GM18858 (cell line): ENCODE data around the gene SLC30A2.

Experiments
- ATAC-seq: cut with Tn5 transposase; IDR thresholded peaks from one replicate; pipeline ENCODE4 v1.9.1; 2021; ENCODE audit not compliant: unreplicated experiment

The SLC30A2 gene

GRCh38 chr1:26041978-26042377 is 3.9 kb downstream of the SLC30A2 start:
- ATAC-seq: no peak

DNA sequence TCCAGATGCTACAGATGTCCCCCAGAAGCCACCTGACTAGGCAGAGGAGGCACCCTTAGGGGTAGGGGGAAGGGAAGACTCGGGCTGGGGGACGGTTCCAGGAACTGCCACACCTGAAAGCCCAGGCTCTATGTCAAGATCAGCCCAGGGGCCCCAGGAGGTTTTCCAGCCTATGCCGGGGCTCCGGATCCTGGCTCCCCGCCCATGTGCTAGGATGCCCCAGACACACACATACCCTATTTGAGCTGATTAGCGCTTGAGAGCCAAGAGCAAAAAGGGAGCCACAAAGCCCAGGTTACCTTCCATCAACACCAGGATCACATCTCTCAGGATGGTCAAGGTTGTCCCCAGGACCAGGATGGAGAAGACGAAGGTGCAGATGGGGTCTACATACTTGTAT is 4.5 kb downstream of the SLC30A2 start:
- ATAC-seq: no peak

DNA sequence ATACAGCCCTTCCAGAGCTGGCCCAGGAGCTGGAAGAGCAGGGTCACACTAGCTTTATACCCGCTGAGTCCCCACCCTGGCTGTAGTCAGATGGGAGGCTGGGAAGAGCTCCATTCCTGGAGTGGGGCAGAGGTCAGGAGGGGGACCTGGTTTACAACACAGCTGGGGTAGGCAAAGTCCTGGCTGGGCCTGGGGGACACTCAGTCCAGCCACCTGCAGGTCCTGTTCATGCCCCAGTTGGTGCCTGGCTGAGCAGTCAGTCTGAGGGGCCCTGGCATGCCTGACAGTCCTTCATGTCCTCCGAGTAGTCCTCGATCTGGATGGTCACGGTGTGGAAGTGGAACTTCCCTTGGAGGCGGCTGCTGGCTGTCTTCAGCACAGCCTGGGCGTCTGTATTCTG is 7.0 kb downstream of the SLC30A2 start:
- ATAC-seq: no peak

- no peak for ATAC-seq
Observed at GRCh38 chr1:26038477-26038876, 7.4 kb downstream of the SLC30A2 start.

DNA sequence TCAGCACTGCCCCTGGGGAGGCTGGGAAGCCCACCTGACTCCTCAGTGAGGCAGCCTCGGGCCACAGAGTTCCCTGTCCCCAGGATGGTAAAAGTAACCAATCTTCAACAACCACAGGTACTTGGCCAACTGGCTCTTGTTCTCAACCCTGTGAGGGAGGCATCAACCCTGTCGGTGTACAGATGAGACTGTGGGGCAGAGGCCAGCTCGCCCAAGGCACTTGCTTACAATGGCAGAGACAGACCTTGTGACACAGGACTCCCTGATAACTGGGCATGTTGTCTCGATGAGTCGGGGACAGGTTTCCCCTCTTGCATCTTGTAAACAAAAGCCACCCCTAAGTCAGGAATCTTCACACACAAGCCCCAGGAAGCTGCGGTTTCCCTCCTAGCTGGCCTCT is 8.0 kb downstream of the SLC30A2 start:
- ATAC-seq: no peak

DNA sequence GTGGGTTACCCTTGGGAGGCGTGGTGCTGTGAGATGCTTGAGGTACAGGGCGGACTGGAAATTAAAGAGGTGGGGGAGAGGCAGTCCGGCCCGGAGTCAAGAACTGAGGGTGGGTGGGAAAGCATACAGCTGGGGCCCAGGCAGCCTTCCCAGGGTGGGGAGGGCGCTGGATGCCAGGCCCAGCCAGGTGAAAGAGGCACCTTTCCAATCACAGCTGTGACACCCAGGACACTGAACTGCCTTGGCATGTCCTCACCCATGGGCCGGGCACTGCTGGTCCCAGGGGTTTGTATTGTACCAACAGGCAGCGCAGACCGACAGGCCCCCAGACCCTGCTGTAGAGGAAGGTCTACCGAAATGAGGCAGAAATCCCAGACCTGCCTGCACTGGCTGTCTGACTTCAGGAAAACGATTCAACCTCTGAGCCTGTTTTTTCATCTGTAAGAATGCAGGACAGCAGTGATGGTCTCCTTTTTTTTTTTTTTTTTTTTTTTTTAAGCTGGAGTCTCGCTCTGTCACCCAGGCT is 9.1 kb downstream of the SLC30A2 start:
- ATAC-seq: no peak

GRCh38 chr1:26035959-26036755 is 9.8 kb downstream of the SLC30A2 start:
- no peak for ATAC-seq

GRCh38 chr1:26035203-26035958 is 10.5 kb downstream of the SLC30A2 start:
- peak; percentile 78 for ATAC-seq

GRCh38 chr1:26034504-26035202 is 11.3 kb downstream of the SLC30A2 start:
- no peak for ATAC-seq

DNA sequence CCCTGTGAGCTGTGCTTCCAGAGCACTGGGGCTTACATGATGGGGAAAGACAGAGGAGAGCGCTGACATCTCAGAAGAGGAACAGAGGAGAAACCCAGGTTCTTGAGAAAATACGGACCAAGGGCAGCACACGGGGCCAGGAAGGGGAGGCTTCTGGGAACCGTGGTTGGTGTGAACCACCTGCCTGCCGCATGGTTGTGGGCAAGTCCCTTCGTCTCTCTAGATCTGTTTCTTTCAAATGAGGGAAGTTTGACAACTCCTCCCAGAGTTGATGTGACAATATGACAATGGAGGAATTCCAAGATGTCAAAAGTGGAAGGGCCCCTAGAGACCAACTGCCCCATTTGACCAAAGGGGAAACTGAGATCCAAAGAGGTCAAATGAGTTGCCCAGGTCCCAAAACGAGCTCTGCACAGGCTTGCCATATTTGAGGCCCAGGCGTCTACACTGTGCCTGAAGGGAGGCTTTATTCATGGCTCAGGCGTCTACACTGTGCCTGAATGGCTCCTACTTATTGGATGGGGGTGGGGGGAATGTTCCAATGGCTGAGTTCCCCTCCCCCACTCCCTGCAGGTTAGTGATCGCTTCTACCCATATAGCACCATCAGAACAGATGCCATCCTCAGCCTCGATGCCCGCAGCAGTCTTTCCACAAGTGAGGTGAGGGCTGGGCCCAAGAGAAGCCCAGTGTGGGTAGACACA is 13.1 kb downstream of the SLC30A2 start:
- no peak for ATAC-seq

GRCh38 chr1:26031611-26032220 is 14.2 kb downstream of the SLC30A2 start:
- ATAC-seq: no peak

DNA sequence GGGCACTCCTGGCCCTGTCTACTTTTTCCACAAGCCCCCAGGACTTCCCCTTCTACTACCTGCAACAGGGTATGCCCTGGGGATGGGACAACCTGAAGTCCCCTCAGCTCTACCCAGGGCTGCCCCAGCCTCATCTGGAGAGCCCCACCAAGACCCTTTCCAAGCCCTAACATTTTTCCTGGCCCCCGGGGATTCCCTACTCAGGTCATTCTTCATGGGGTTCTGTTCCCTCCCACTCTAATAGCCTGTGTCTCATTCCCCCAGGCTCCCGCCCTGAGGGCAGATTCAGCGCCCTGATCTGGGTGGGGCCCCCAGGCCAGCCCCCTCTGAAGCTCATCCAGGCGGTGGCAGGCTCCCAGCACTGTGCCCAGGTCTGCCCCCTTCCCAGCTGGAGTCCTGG is 14.7 kb downstream of the SLC30A2 start:
- ATAC-seq: no peak

- ATAC-seq: no peak
Observed at GRCh38 chr1:26029864-26030481, 15.9 kb downstream of the SLC30A2 start.

- no peak for ATAC-seq
Observed at GRCh38 chr1:26029054-26029863, 16.7 kb downstream of the SLC30A2 start.

DNA sequence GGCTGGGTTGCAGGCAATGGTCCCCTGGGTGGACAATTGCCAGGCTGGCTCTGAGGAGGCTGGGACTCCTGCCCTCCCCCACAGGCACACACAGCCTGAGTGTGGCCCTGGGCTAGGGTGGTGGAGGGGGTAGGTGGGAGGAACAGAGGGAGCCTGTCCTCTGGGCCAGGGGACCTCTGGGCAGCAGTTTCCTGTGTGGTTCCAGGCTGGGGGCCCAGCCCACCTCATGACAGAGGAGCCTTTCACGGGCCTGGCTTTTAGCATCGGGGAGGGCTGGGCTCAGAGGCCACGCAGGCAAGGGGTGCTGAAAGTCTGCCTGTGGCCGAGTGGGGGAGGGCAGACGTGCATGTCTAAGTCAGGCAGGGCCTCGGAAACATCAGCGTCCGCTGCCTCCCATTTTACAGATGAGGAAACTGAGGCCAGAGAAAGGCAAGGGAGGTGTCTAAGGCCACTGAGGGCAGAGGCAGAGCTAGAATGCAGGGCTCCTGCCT is 17.4 kb downstream of the SLC30A2 start:
- ATAC-seq: no peak

DNA sequence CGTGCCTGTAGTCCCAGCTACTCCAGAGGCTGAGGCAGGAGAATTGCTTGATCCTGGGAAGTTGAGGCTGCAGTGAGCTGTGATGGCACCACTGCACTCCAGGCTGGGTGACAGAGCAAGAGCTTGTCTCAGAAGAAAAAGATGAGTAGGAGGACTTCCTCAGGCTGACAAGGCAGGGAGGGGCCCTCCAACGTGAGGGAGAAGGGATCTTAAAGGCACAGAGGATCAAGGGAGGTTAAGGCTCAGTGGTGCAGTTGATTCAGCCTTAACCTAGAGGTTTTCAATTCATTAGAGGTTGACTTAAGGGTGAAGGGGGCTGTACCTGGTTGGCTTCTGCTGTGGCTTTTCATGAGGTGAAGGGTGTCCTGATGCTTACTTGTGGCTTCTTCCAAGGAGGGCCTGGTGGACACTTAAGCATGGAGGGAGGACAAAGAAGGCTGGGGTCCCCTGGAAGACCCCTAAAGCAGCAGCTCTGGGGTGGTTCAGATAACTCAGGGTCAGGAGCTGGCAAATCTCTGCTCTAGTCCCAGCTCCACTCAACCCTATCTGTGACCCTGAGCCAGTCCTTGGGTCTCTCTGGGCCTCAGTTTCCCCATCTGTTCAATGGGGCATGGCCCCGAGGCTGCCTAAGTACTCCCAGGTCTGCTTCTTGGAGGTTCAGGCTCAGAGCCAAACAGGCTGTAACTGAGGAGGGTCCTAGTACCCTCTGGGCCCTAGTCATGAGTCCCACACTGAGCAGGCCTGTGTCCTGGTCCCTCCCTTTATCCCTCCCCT is 18.0 kb downstream of the SLC30A2 start:
- ATAC-seq: no peak

- no peak for ATAC-seq
Observed at GRCh38 chr1:26025517-26025916, 20.4 kb downstream of the SLC30A2 start.

- ATAC-seq: no peak
Observed at GRCh38 chr1:26025060-26025459, 20.9 kb downstream of the SLC30A2 start.
